Breast epithelium (tissue), 4 donors: ENCODE data around the gene KLRC3. TPM values are rescaled to one million over a fixed set of nuclear protein-coding genes. Genes with fewer than 3 reads are reported as not detected.
"Not testable (repeated sequence)": the region's sequence is repeated elsewhere in the genome, so short reads cannot be mapped to it uniquely, and the experiment has no call there.

Experiments used
- DNase-seq, 2 donors: peaks; one replicate each; pipeline ENCODE4 v3.0.0-alpha.2; 2019; ENCODE audit warnings: low spot score in 2 of 2
- H3K27ac ChIP-seq, 2 donors: fragments of 200-600 bp; sonication (generic) in 1 of 2; one replicate each; pipeline ENCODE4 v1.5.1; 2016 to 2019; ENCODE audit warnings: mild to moderate bottlenecking in 1 of 2
- H3K27me3 ChIP-seq, 2 donors: fragments of 200-600 bp; sonication (generic) in 1 of 2; one replicate each; pipeline versions ENCODE4 v1.5.1 to v1.6.0; 2017 to 2019; ENCODE audit warnings: control low read depth in 1 of 2, mild to moderate bottlenecking in 1 of 2
- H3K36me3 ChIP-seq: fragments of 200-600 bp; one replicate; pipeline ENCODE4 v1.5.1; 2019
- H3K4me1 ChIP-seq, 2 donors: fragments of 200-600 bp; sonication (generic); one replicate each; pipeline ENCODE4 v1.5.1; 2016 to 2019; ENCODE audit warnings: control low read depth in 1 of 2
- H3K4me3 ChIP-seq, 3 donors: fragments of 200-600 bp; sonication (generic); 1 replicate in 2 of 3; 2 replicates in 1 of 3; pipeline ENCODE4 v1.5.1; 2016 to 2019; ENCODE audit warnings: mild to moderate bottlenecking in 3 of 3, moderate library complexity in 2 of 3
- H3K9me3 ChIP-seq, 2 donors: fragments of 200-600 bp; sonication (generic) in 1 of 2; one replicate each; pipeline ENCODE4 v1.5.1; 2016 to 2019; ENCODE audit warnings: control low read depth in 1 of 2
- POLR2A ChIP-seq: fragments of 450-650 bp; IDR thresholded peaks from one replicate; pipeline ENCODE4 v1.6.1; 2016; ENCODE audit warnings: antibody characterized with exemption, mild to moderate bottlenecking, moderate library complexity
- POLR2AphosphoS5 ChIP-seq, 3 donors: sonication (generic); formaldehyde crosslinking; IDR thresholded peaks; one replicate each; pipeline ENCODE4 v1.6.1; 2017; ENCODE audit warnings: antibody characterized with exemption in 3 of 3
- intact Hi-C: fragments of 100-400 bp; cut with DNase I; formaldehyde crosslinking; loops from one replicate; pipeline ENCODE4 v1.15.1; 2023; ENCODE audit warnings: low total_unique reads
- total RNA-seq, 3 donors: library from RNA; depleted of rRNA; stranded (reverse); fragments of >200 nt; gene quantifications; one replicate each; pipeline ENCODE4 v1.1.0, GENCODE V29; 2016
- TF ChIP-seq, protein P1 (sequence below), 3 donors: fragments of 450-650 bp; IDR thresholded peaks; one replicate each; pipeline ENCODE4 v1.5.1; 2016 to 2017; ENCODE audit warnings: antibody characterized with exemption in 3 of 3, mild to moderate bottlenecking in 3 of 3, moderate library complexity in 3 of 3

The KLRC3 gene
- total RNA-seq, result not detected

DNA sequence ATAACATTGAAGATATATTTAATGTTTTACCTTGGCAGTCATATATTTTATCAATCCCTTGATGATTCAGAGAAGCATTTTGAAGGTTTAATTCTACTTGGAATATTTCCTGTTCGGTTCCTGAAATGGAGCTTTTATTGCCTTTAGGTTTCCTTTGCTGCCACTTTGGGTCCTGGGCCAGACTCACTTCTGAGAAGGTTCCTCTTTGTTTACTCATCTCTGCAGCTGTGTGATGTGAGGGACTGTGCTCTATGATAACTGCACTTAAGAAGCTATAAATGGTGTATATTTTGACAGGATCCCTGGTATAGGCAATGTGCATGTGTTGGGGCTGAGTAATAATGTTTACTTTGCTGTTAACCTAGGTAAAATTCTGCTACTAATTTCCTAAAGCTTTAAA is at the start of gene KLRC3:
KLRC3 (minus strand) TSS at position 262 of the 400 bp plus-strand sequence; CDS start at position 217, 45 bp downstream.
- H3K27ac ChIP-seq, H3K9me3 ChIP-seq, H3K4me1 ChIP-seq, H3K27me3 ChIP-seq, H3K36me3 ChIP-seq, H3K4me3 ChIP-seq, DNase-seq, intact Hi-C loops: not testable (repeated sequence)

DNA sequence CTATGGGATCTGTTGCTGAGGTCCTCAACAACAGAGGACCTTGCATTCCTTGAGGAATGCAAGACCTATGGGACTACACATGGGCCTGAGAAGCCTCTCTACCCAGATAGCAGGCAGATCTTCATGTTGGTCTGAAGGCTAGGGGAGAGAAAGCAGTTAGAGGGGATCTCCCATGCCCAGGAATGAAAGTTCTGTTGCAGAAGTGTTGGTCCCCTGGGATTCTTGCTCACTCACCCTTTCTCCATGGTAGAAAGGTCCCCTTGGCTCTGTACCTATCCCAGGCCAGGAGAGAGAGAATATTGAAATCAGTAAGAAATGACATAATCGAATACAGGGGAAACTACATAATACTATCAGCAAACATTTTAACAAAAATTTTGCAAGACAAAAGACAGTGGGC is 49.3 kb upstream of the KLRC3 start:
- H3K27me3 ChIP-seq, result no peaks in the 10 kb centered on the region
- no peaks in the 10 kb centered on the region for H3K36me3 ChIP-seq
- intact Hi-C loops, result no loop called here
- no peaks in the 10 kb centered on the region for H3K9me3 ChIP-seq
- H3K4me3 ChIP-seq, result no peak overlapping the region
- H3K27ac ChIP-seq, result no peak overlapping the region
- DNase-seq, result no peak
- no peaks in the 10 kb centered on the region for H3K4me1 ChIP-seq
- no peak for TF ChIP-seq POLR2AphosphoS5 (IDR thresholded peaks at IDR 0.05)
- no peak for TF ChIP-seq POLR2A
- TF ChIP-seq, protein P1, sequence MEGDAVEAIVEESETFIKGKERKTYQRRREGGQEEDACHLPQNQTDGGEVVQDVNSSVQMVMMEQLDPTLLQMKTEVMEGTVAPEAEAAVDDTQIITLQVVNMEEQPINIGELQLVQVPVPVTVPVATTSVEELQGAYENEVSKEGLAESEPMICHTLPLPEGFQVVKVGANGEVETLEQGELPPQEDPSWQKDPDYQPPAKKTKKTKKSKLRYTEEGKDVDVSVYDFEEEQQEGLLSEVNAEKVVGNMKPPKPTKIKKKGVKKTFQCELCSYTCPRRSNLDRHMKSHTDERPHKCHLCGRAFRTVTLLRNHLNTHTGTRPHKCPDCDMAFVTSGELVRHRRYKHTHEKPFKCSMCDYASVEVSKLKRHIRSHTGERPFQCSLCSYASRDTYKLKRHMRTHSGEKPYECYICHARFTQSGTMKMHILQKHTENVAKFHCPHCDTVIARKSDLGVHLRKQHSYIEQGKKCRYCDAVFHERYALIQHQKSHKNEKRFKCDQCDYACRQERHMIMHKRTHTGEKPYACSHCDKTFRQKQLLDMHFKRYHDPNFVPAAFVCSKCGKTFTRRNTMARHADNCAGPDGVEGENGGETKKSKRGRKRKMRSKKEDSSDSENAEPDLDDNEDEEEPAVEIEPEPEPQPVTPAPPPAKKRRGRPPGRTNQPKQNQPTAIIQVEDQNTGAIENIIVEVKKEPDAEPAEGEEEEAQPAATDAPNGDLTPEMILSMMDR (IDR thresholded peaks at IDR 0.05), result no peak

DNA sequence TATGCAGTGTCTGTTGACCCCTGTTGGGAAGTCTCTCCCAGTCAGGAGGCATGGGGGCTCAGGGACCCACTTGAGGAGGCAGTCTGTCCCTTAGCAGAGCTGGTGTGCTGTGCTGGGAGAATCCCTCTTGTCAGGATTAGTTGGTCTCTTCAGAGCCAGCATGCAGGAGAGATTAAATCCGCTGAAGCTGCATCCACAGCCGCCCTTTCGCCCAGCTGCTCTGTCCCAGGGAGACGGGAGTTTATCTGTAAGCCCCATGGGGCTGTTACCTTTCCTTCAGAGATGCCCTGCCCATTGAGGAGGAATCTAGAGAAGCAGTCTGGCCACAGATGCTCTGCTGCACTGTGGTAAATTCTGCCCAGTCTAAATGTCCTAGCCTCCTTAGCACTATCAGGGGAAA is 45.9 kb upstream of the KLRC3 start:
- no peaks in the 10 kb centered on the region for H3K36me3 ChIP-seq
- TF ChIP-seq POLR2A (no peak), POLR2AphosphoS5 (IDR thresholded peaks at IDR 0.05) (no peak)
- TF ChIP-seq, protein P1 (IDR thresholded peaks at IDR 0.05), result no peak
- H3K27ac ChIP-seq, result no peak overlapping the region
- intact Hi-C loops, result no loop called here
- no peaks in the 10 kb centered on the region for H3K9me3 ChIP-seq
- no peaks in the 10 kb centered on the region for H3K4me1 ChIP-seq
- no peaks in the 10 kb centered on the region for H3K27me3 ChIP-seq
- H3K4me3 ChIP-seq, result no peak overlapping the region
- DNase-seq, result no peak

DNA sequence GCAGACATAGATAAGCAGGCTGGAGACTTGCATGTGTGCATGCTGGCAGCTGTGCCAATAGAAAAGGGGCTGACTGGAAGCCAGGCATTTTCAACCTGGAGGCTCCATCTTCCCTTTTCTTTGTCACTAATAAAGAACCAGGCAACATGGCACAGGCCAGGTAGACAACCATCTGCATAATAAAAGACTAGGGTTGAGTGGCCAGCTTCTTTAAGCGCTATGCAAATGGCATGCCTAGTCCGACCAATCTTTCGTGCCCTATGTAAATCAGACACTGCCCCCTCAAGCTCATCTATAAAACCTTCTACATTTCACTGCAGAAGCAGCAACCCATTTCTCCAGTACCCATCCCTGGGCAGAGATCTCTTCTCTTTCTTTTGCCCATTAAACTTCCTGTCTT is 37.4 kb upstream of the KLRC3 start:
- TF ChIP-seq POLR2AphosphoS5 (IDR thresholded peaks at IDR 0.05) (no peak), POLR2A (no peak)
- TF ChIP-seq, protein P1 (IDR thresholded peaks at IDR 0.05), result no peak
- no peak for DNase-seq
- peaks cover 9 to 18% of the 10 kb centered on the region in 2 donors for H3K9me3 ChIP-seq
- intact Hi-C loops, result no loop called here
- H3K4me3 ChIP-seq, result no peak overlapping the region
- no peaks in the 10 kb centered on the region for H3K36me3 ChIP-seq
- H3K27ac ChIP-seq, result no peak overlapping the region
- H3K27me3 ChIP-seq, result no peaks in the 10 kb centered on the region
- no peaks in the 10 kb centered on the region for H3K4me1 ChIP-seq

DNA sequence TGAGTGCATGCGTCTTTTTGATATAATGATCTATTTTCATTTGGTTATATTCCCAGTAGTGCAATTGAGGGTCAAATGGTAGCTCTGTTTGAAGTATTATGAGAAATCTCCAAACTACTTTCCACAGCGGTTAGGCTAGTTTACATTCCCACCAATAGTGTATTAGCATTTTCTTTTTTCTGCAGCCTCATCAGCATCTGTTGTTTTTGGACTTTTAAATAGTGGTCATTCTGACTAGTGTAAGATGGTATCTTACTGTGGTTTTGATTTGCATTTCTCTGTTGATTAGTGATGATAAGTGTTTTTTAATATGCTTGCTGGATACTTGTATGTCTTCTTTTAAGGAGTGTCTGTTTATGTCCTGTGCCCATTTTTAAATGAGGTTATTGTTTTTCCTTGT is 36.5 kb upstream of the KLRC3 start:
- Histone ChIP-seq H3K27ac (no peak overlapping the region), H3K4me1 (no peaks in the 10 kb centered on the region), H3K27me3 (no peaks in the 10 kb centered on the region), H3K36me3 (no peaks in the 10 kb centered on the region), H3K9me3 (peaks cover 9 to 18% of the 10 kb centered on the region in 2 donors), H3K4me3 (no peak overlapping the region)
- intact Hi-C loops, result no loop called here
- no peak for TF ChIP-seq POLR2A
- no peak for TF ChIP-seq POLR2AphosphoS5 (IDR thresholded peaks at IDR 0.05)
- TF ChIP-seq, protein P1 (IDR thresholded peaks at IDR 0.05), result no peak
- DNase-seq, result no peak

DNA sequence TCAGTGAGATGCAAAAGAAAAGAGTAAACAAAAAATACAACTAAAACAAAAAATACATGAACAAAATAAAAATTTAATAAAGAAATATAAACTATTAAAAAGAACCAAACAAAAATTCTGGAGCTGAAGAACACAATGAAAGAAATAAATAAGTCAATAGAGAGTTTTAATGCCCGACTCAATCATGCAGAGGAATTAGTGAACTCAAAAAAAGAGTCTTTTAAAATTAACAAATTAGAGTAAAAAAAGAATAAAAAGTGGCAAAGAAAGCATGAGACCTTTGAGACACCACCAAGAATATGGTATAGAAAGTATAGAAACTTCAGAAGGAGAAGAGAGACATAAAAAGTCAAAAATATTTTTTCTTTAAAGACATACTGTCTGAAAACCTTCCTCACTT is 35.4 kb upstream of the KLRC3 start:
- Histone ChIP-seq H3K4me1 (no peaks in the 10 kb centered on the region), H3K36me3 (no peaks in the 10 kb centered on the region)
- intact Hi-C loops, result no loop called here

More for the DNA sequence above, 35.4 kb upstream of the KLRC3 start:
- no peak overlapping the region for H3K27ac ChIP-seq
- no peaks in the 10 kb centered on the region for H3K27me3 ChIP-seq
- TF ChIP-seq, protein P1 (IDR thresholded peaks at IDR 0.05), result no peak
- TF ChIP-seq POLR2AphosphoS5 (IDR thresholded peaks at IDR 0.05) (no peak), POLR2A (no peak)
- H3K4me3 ChIP-seq, result no peak overlapping the region
- no peak for DNase-seq
- peaks cover 9 to 18% of the 10 kb centered on the region in 2 donors for H3K9me3 ChIP-seq
